KMS-11 (cell line): ENCODE data around the gene PPARG.
"Not testable (repeated sequence)": the region's sequence is repeated elsewhere in the genome, so short reads cannot be mapped to it uniquely, and the experiment has no call there.

Experiments used
- H2AFZ ChIP-seq: fragments of 200-600 bp; sonication (generic); 2 replicates; pipeline ENCODE4 v1.6.1; 2016; ENCODE audit warnings: antibody characterized with exemption, mixed run types, low read depth
- H3K27ac ChIP-seq: fragments of 200-600 bp; sonication (generic); 2 replicates; pipeline ENCODE4 v1.6.1; 2016; ENCODE audit warnings: mild to moderate bottlenecking, mixed run types
- H3K27me3 ChIP-seq: fragments of 200-600 bp; sonication (generic); 2 replicates; pipeline ENCODE4 v1.6.1; 2017; ENCODE audit warnings: mild to moderate bottlenecking, low read depth, mixed run types, moderate library complexity; ENCODE audit not compliant: insufficient read depth
- H3K36me3 ChIP-seq: fragments of 200-600 bp; sonication (generic); 2 replicates; pipeline ENCODE4 v1.6.1; 2017; ENCODE audit warnings: mild to moderate bottlenecking, mixed run types; ENCODE audit not compliant: insufficient read depth
- H3K4me1 ChIP-seq: fragments of 200-600 bp; sonication (generic); 2 replicates; pipeline ENCODE4 v1.6.1; 2016; ENCODE audit warnings: mild to moderate bottlenecking, low read depth, mixed run types; ENCODE audit not compliant: poor library complexity, severe bottlenecking
- H3K4me2 ChIP-seq: fragments of 200-600 bp; sonication (generic); 2 replicates; pipeline ENCODE4 v1.7.0; 2016; ENCODE audit warnings: mild to moderate bottlenecking, mixed run types
- H3K4me3 ChIP-seq: fragments of 200-600 bp; sonication (generic); IDR thresholded peaks from 2 replicates; pipeline ENCODE4 v1.6.1; 2017; ENCODE audit warnings: low read depth, low read length, mixed read lengths; ENCODE audit not compliant: insufficient read depth
- H3K79me2 ChIP-seq: fragments of 200-600 bp; sonication (generic); 2 replicates; pipeline ENCODE4 v1.6.1; 2016; ENCODE audit warnings: low read depth, mixed run types; ENCODE audit not compliant: insufficient read depth
- H3K9ac ChIP-seq: fragments of 200-600 bp; sonication (generic); 2 replicates; pipeline ENCODE4 v1.6.1; 2016; ENCODE audit warnings: mild to moderate bottlenecking, mixed run types
- H4K20me1 ChIP-seq: fragments of 200-600 bp; sonication (generic); 2 replicates; pipeline ENCODE4 v1.6.1; 2016; ENCODE audit warnings: mild to moderate bottlenecking, mixed run types; ENCODE audit not compliant: insufficient read depth
- TF ChIP-seq, protein P1 (sequence below): fragments of 200-600 bp; sonication (generic); conservative IDR thresholded peaks from 2 replicates; pipeline ENCODE4 v1.6.1; 2017; ENCODE audit warnings: low read depth, mild to moderate bottlenecking, antibody characterized with exemption, low read length, moderate library complexity, mixed read lengths

Gene PPARG

DNA sequence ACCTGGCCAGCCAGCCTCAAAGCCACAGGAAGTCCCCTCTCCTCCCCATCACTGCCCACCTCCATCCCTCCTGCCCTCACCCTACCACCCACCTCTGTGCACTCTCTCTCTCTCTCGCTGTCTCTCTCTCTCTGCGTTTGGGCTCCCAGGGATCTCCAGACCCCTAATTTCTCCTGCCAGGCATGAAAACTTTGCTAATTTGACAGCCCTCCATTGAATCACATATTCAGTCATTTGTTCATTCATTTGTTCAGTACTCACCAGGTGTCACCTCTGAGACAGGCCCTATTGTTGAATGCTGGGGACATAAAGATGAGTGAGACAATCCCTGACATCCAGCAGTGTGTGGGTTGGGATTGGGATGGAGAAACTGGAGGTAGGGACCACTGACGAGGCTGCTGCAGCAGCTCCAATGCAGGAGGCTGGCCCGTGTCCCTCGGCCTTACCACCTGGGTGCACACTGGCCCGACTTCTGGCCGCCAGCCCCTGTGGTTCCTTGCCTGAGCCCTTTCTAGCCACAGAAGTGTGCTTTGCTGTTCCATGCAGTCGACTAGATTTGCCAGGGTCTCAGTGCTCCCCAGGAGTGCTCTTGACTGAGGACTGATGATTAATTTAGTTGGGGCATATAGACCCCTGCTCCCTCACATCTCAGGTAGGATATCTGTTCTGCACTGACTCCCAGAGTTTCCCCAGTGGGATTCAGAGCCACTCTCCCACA lies 156.8 kb downstream of the PPARG start:
- no peak overlapping the region for H3K4me2 ChIP-seq
- no peaks in the 10 kb centered on the region for H3K36me3 ChIP-seq
- H4K20me1 ChIP-seq: no peaks in the 10 kb centered on the region
- no peaks in the 10 kb centered on the region for H3K27me3 ChIP-seq
- TF ChIP-seq, protein P1, sequence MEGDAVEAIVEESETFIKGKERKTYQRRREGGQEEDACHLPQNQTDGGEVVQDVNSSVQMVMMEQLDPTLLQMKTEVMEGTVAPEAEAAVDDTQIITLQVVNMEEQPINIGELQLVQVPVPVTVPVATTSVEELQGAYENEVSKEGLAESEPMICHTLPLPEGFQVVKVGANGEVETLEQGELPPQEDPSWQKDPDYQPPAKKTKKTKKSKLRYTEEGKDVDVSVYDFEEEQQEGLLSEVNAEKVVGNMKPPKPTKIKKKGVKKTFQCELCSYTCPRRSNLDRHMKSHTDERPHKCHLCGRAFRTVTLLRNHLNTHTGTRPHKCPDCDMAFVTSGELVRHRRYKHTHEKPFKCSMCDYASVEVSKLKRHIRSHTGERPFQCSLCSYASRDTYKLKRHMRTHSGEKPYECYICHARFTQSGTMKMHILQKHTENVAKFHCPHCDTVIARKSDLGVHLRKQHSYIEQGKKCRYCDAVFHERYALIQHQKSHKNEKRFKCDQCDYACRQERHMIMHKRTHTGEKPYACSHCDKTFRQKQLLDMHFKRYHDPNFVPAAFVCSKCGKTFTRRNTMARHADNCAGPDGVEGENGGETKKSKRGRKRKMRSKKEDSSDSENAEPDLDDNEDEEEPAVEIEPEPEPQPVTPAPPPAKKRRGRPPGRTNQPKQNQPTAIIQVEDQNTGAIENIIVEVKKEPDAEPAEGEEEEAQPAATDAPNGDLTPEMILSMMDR: no peak
- H3K79me2 ChIP-seq: no peaks in the 10 kb centered on the region
- H3K9ac ChIP-seq: no peak overlapping the region
- no peaks in the 10 kb centered on the region for H3K4me1 ChIP-seq
- H2AFZ ChIP-seq: no peak overlapping the region
- H3K27ac ChIP-seq: no peak overlapping the region
- H3K4me3 ChIP-seq: no peak overlapping the region

GRCh38 chr3:12446298-12446697 lies 157.4 kb downstream of the PPARG start:
- no peak overlapping the region for H3K4me3 ChIP-seq
- no peaks in the 10 kb centered on the region for H3K27me3 ChIP-seq
- H3K4me1 ChIP-seq: no peaks in the 10 kb centered on the region
- no peak overlapping the region for H3K4me2 ChIP-seq
- H3K9ac ChIP-seq: no peak overlapping the region
- no peaks in the 10 kb centered on the region for H3K79me2 ChIP-seq
- no peaks in the 10 kb centered on the region for H4K20me1 ChIP-seq
- H2AFZ ChIP-seq: no peak overlapping the region
- H3K36me3 ChIP-seq: no peaks in the 10 kb centered on the region
- TF ChIP-seq, protein P1: no peak
- no peak overlapping the region for H3K27ac ChIP-seq

DNA sequence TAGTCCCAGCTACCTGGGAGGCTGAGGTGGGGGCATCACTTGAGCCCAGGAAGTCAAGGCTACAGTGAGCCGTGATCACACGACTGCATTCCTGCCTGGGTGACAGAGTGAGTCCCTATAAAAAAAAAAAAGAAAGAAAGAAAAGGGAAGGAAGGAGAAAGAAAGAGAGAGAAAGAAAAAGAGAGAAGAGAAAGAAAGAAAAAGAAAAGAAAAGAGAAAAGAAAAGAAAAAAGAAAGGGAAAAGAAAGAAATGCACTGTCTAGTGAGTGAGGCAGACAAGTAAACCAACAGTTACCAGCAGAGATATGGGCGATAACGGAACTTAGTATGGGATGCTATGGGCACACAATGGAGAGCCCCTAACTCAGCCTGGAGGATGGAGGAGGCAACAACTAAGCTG lies 158.2 kb downstream of the PPARG start:
- H3K4me3 ChIP-seq: no peak overlapping the region
- H4K20me1 ChIP-seq: no peaks in the 10 kb centered on the region
- no peaks in the 10 kb centered on the region for H3K4me1 ChIP-seq
- no peak overlapping the region for H2AFZ ChIP-seq
- H3K27me3 ChIP-seq: no peaks in the 10 kb centered on the region
- H3K27ac ChIP-seq: no peak overlapping the region
- H3K79me2 ChIP-seq: no peaks in the 10 kb centered on the region
- TF ChIP-seq, protein P1: no peak
- no peaks in the 10 kb centered on the region for H3K36me3 ChIP-seq
- H3K4me2 ChIP-seq: no peak overlapping the region
- no peak overlapping the region for H3K9ac ChIP-seq

- not testable (repeated sequence) for H4K20me1 ChIP-seq, H2AFZ ChIP-seq, H3K4me1 ChIP-seq, H3K27me3 ChIP-seq, H3K4me3 ChIP-seq, H3K36me3 ChIP-seq, H3K9ac ChIP-seq, H3K79me2 ChIP-seq, H3K27ac ChIP-seq, H3K4me2 ChIP-seq
These were observed 159.7 kb downstream of the PPARG start for GRCh38 chr3:12448404-12449202.
